Heart right ventricle (tissue), 16 donors: ENCODE results near the gene BORCS5. TPM values are rescaled to one million over a fixed set of nuclear protein-coding genes. Genes with fewer than 3 reads are reported as not detected.

Experiments used
- ATAC-seq, 8 donors: fragments of 200-7000 bp; cut with Tn5 transposase; one replicate each; pipeline ENCODE4 v1.9.1; 2020; ENCODE audit warnings: mild to moderate bottlenecking in 8 of 8, moderate library complexity in 8 of 8, moderate number of reproducible peaks in 1 of 8
- DNase-seq, 2 donors: peaks; one replicate each; pipeline ENCODE4 v3.0.0-alpha.2; 2020
- H3K27ac ChIP-seq, 10 donors: fragments of 200-600 bp; sonication (generic) in 2 of 10; one replicate each; pipeline versions ENCODE4 v1.5.0 to v1.8.0; 2020 to 2022; ENCODE audit warnings: mild to moderate bottlenecking in 3 of 10
- H3K27me3 ChIP-seq, 7 donors: fragments of 200-600 bp; one replicate each; pipeline ENCODE4 v1.8.0; 2021 to 2022; ENCODE audit warnings: mild to moderate bottlenecking in 2 of 7
- H3K36me3 ChIP-seq, 9 donors: fragments of 200-600 bp; sonication (generic) in 1 of 9; one replicate each; pipeline versions ENCODE4 v1.5.0 to v1.8.0; 2020 to 2022; ENCODE audit warnings: mild to moderate bottlenecking in 2 of 9
- H3K4me1 ChIP-seq, 9 donors: fragments of 200-600 bp; sonication (generic) in 1 of 9; one replicate each; pipeline versions ENCODE4 v1.5.0 to v1.8.0; 2020 to 2022; ENCODE audit warnings: mild to moderate bottlenecking in 4 of 9
- H3K4me3 ChIP-seq, 10 donors: fragments of 200-600 bp; sonication (generic) in 2 of 10; one replicate each; pipeline versions ENCODE4 v1.5.0 to v1.8.0; 2020 to 2022; ENCODE audit warnings: mild to moderate bottlenecking in 7 of 10, moderate library complexity in 2 of 10
- H3K9me3 ChIP-seq, 11 donors: fragments of 200-600 bp in 10 of 11; sonication (generic) in 2 of 11; one replicate each; pipeline versions ENCODE4 v1.5.0 to v1.8.0; 2013 to 2022; ENCODE audit warnings: mild to moderate bottlenecking in 2 of 11, control low read depth in 1 of 11, moderate library complexity in 1 of 11
- WGBS, 2 donors: extraction: QIAGEN DNeasy Blood & Tissue Kit; methylation state at CpG; one replicate each; pipeline ENCODE4 v1.1.7; 2013; ENCODE audit warnings: inconsistent platforms in 1 of 2; 5-methylcytosine and 5-hydroxymethylcytosine counted together
- intact Hi-C, 10 donors: fragments of 100-400 bp; cut with DNase I; formaldehyde crosslinking; loops; one replicate each; pipeline versions ENCODE4 v1.11.1 to v1.14.2; 2022
- polyA plus RNA-seq, 2 donors: library from polyadenylated mRNA; stranded (reverse); fragments of 200-250 nt; gene quantifications; one replicate each; pipeline ENCODE4 v1.2.3, GENCODE V29; 2013
- total RNA-seq, 10 donors: library from RNA; stranded (reverse); fragmentation: NEBNext Ultra II Directional in 3 of 10; extraction: Animal tissue kit (Norgen Biotek cat#: 25700) in 3 of 10; gene quantifications; one replicate each; pipeline versions ENCODE4 v1.2.1 to v1.2.4, GENCODE V29; 2021 to 2023
- TF ChIP-seq, protein P1 (sequence below), 9 donors: fragments of 200-600 bp; sonication (generic) in 2 of 9; IDR thresholded peaks; one replicate each; pipeline versions ENCODE4 v1.5.0 to v1.8.0; 2021 to 2022; ENCODE audit warnings: antibody characterized with exemption in 9 of 9, mild to moderate bottlenecking in 5 of 9, moderate library complexity in 1 of 9
- donor health status: Arrhythmogenic right ventricular cardiomyopathy.
- donor health status: ischemic (EF 13 %, LVEDD 7.1; RV severe dilation, severe dysfunction).
- donor health status: healthy with polysubstance abuse.
- donor health status: DM: no; HTN: yes; CAD: no.
- donor health status: DM: no; HTN: no; CAD: no.
- donor health status: ischemic (EF 25% LVEDD 6.9; RV normal size, moderate dysfunction).
- donor health status: ischemic (EF 25% LVEDD 5.7; RV mildly dilated, moderate dysfunction).
- donor health status: healthy.
- donor health status: DM: yes; HTN: yes; CAD: no.
- donor health status: Ischemic cardiomyopathy.
- donor health status: ischemic (EF 35%, LVEDD 5.7; RV mildly dilated, moderate dysfunction).
- donor health status: nonischemic (EF 11% LVEDD 7.7; RV severe dilation, severe dysfunction).
- donor health status: DM: yes; HTN: yes; CAD: no.
- donor health status: PGD.
- donor health status: ischemic (EF 29% LVEDD 5.4; RV normal size, mild dysfunction).
- donor health status: nonischemic (EF 23%, LVEDD 6.1; RV moderate dilation, normal function).

Gene BORCS5
- total and polyA plus RNA-seq, 12 donors, result 2.5 to 15.4 (median 11.5) TPM

DNA sequence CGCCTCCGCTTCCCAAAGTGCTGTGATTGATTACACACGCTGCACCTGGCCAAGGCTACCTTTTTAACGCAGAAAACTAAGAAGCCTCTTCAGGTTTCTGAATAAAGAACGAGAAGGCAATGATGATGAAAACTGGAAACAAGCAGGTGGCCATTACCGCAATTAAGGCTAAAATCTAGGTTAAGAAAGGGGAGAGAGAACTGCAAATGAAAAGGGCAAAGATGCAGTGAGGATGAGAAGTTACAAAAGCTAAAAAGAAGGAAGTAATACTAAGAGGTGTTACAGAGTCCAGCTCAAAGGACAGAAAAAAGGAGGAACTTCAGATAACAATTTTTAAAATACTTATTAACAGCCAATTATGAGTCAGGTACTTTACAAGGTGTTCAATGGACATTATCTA, 126.1 kb downstream of the BORCS5 start:
- Histone ChIP-seq H3K4me3 (peak overlapping the region in 1 of 10 donors; percentile 15), H3K27me3 (no peaks in the 10 kb centered on the region), H3K9me3 (no peaks in the 10 kb centered on the region), H3K27ac (peak overlapping the region in 1 of 10 donors; percentile 80), H3K36me3 (peaks cover 0 to 95% (median 32%) of the 10 kb centered on the region in 9 donors), H3K4me1 (peaks cover 0 to 17% (median 0%) of the 10 kb centered on the region in 9 donors)
- TF ChIP-seq, protein P1, sequence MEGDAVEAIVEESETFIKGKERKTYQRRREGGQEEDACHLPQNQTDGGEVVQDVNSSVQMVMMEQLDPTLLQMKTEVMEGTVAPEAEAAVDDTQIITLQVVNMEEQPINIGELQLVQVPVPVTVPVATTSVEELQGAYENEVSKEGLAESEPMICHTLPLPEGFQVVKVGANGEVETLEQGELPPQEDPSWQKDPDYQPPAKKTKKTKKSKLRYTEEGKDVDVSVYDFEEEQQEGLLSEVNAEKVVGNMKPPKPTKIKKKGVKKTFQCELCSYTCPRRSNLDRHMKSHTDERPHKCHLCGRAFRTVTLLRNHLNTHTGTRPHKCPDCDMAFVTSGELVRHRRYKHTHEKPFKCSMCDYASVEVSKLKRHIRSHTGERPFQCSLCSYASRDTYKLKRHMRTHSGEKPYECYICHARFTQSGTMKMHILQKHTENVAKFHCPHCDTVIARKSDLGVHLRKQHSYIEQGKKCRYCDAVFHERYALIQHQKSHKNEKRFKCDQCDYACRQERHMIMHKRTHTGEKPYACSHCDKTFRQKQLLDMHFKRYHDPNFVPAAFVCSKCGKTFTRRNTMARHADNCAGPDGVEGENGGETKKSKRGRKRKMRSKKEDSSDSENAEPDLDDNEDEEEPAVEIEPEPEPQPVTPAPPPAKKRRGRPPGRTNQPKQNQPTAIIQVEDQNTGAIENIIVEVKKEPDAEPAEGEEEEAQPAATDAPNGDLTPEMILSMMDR (IDR thresholded peaks at IDR 0.05), result no peak
- 96 to 99% methylated on average over 6 of the region's 6 CpGs for WGBS, 2 donors
- ATAC-seq (no peak), DNase-seq (no peak)
- intact Hi-C loops, result no loop called here

DNA sequence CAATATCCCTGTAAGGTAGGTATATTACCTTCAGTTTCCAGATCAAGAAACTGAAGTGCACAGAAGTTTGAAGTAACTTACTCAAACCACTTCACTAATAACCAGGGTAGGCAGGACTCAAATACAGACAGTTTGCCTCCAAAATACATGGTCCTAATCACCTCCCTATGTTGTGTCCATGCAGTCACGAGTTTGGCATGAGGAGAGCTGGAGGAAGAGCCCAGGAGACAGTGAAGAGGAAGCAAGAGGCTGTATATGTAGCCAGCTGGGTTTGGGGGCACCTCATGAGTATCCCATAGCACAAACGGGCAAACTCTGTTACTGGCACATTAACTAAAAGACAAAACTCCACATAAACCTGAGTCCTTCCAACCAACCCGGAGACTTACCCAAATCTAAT, 126.6 kb downstream of the BORCS5 start:
- Histone ChIP-seq H3K27ac (peak overlapping the region in 1 of 10 donors; percentile 80), H3K36me3 (peaks cover 0 to 93% (median 32%) of the 10 kb centered on the region in 9 donors)

DNA sequence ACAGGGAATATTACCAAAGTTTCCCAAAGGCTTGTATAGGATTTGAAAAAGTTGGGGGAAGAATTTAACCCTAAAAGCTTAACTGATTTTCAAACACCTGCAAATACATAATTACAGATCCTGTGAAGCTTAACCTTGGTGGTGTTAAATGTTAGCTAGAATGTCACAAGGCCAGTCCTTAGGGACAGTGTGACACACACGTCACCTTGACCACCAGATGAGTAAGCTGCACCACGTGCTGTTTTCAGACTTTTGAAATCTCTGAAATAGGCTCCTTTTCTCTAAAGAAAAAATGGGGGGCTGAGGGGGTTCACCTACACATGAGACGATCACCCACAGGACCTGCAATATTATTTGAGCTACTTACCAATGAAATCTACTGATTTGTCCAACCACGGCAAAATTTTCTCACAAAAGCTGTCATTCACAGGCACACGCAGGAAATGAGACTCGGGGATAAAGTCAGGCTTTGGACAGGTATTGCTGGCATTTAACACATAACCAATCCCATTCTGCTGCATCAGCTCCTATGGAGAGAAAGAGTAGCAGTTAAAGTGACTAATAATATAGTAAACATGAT, 129.9 kb downstream of the BORCS5 start:
- H3K9me3 ChIP-seq, result no peaks in the 10 kb centered on the region
- TF ChIP-seq, protein P1 (IDR thresholded peaks at IDR 0.05), result no peak
- no peaks in the 10 kb centered on the region for H3K27me3 ChIP-seq
- ATAC-seq, result no peak
- intact Hi-C loops, result no loop called here
- 87 to 89% methylated on average over 6 of the region's 6 CpGs for WGBS, 2 donors
- peak overlapping the region in 1 of 10 donors; percentile 26 for H3K27ac ChIP-seq
- DNase-seq, result no peak
- peaks cover 0 to 75% (median 15%) of the 10 kb centered on the region in 9 donors for H3K36me3 ChIP-seq
- H3K4me3 ChIP-seq, result no peak overlapping the region
- peaks cover 0 to 9% (median 0%) of the 10 kb centered on the region in 9 donors for H3K4me1 ChIP-seq

More for the DNA sequence above, 126.6 kb downstream of the BORCS5 start:
- H3K4me1 ChIP-seq, result peaks cover 0 to 17% (median 0%) of the 10 kb centered on the region in 9 donors
- ATAC-seq (no peak), DNase-seq (no peak)
- WGBS, 2 donors, result 81 to 85% methylated on average over 3 of the region's 3 CpGs
- TF ChIP-seq, protein P1 (IDR thresholded peaks at IDR 0.05), result no peak
- no peaks in the 10 kb centered on the region for H3K27me3 ChIP-seq
- H3K4me3 ChIP-seq, result peak overlapping the region in 1 of 10 donors; percentile 15
- intact Hi-C loops, result no loop called here
- H3K9me3 ChIP-seq, result no peaks in the 10 kb centered on the region

DNA sequence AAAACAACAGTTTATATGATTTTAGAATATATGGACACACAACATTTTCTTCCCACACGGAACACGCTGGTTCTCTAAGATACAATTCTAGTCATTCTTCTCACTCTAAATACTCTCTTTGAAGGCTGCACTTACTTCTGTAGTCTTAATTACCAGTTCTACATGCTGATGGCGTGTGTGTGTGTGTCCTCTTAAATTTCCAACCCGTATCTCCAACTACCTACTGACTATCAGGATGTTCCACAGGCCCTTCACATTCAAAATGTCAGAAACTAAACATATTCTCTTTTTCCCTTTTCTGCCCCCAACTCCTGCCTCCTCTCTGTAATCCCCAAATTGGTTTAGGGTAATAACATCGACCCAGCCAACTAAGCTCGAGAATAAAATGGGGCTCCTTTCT, 130.6 kb downstream of the BORCS5 start:
- peaks cover 0 to 68% (median 15%) of the 10 kb centered on the region in 9 donors for H3K36me3 ChIP-seq
- DNase-seq, result no peak
- TF ChIP-seq, protein P1 (IDR thresholded peaks at IDR 0.05), result no peak
- no peak overlapping the region for H3K4me3 ChIP-seq
- ATAC-seq, result no peak
- intact Hi-C loops, result no loop called here
- H3K4me1 ChIP-seq, result peaks cover 0 to 6% (median 0%) of the 10 kb centered on the region in 9 donors
- H3K9me3 ChIP-seq, result no peaks in the 10 kb centered on the region
- 95 to 98% methylated on average over 6 of the region's 6 CpGs for WGBS, 2 donors
- no peak overlapping the region for H3K27ac ChIP-seq
- no peaks in the 10 kb centered on the region for H3K27me3 ChIP-seq
